Brain microvascular endothelial cell (primary cell): Measurements from ENCODE around the gene ATP9B.

Experiments
- DNase-seq: peaks from one replicate; pipeline ENCODE4 v3.0.0-alpha.2; 2020
- H3K27ac ChIP-seq: fragments of 250-450 bp; sonication (Bioruptor Pico); 2 replicates; pipeline ENCODE4 v1.5.1; 2020; ENCODE audit warnings: mild to moderate bottlenecking, moderate library complexity
- H3K27me3 ChIP-seq: fragments of 250-450 bp; sonication (Bioruptor Pico); replicated peaks from 2 replicates; pipeline ENCODE4 v1.5.1; 2020; ENCODE audit warnings: mild to moderate bottlenecking
- H3K36me3 ChIP-seq: fragments of 250-450 bp; sonication (Bioruptor Pico); replicated peaks from 2 replicates; pipeline ENCODE4 v1.5.1; 2020; ENCODE audit warnings: mild to moderate bottlenecking
- H3K4me3 ChIP-seq: 2 replicates; pipeline ENCODE4 v1.5.1; 2011; ENCODE audit warnings: low read depth, mild to moderate bottlenecking, control low read depth, low read length, moderate library complexity
- CTCF ChIP-seq: IDR thresholded peaks from 2 replicates; pipeline ENCODE4 v1.5.1; 2011; ENCODE audit warnings: low read depth, mild to moderate bottlenecking, moderate library complexity, low read length, control low read depth, inconsistent platforms; ENCODE audit errors: missing control alignments
- in situ Hi-C: cut with HindIII; loops from 2 replicates; pipeline ENCODE4 v1.10.0; 2017; ENCODE audit warnings: low sequenced_read_pairs, low pct_ligation_motif_present

Gene ATP9B

GRCh38 chr18:79186649-79187048, 117.5 kb downstream of the ATP9B start:
- Histone ChIP-seq H3K36me3 (no peaks in the 10 kb centered on the region), H3K27ac (no peak overlapping the region), H3K4me3 (no peak overlapping the region), H3K27me3 (no peaks in the 10 kb centered on the region)
- DNase-seq: no peak
- in situ Hi-C loops: no loop called here
- TF ChIP-seq CTCF: no peak

GRCh38 chr18:79187532-79188277, 118.5 kb downstream of the ATP9B start:
- H3K4me3 ChIP-seq: no peak overlapping the region
- no peaks in the 10 kb centered on the region for H3K27me3 ChIP-seq
- DNase-seq: no peak
- no peaks in the 10 kb centered on the region for H3K36me3 ChIP-seq
- in situ Hi-C loops: no loop called here
- TF ChIP-seq CTCF: no peak
- no peak overlapping the region for H3K27ac ChIP-seq

- H3K4me3 ChIP-seq: no peak overlapping the region
- no peak for DNase-seq
- TF ChIP-seq CTCF: no peak
- H3K36me3 ChIP-seq: no peaks in the 10 kb centered on the region
- no peak overlapping the region for H3K27ac ChIP-seq
- H3K27me3 ChIP-seq: no peaks in the 10 kb centered on the region
- in situ Hi-C loops: no loop called here
These were observed 122.2 kb downstream of the ATP9B start for GRCh38 chr18:79191418-79191817.

- Histone ChIP-seq H3K36me3 (no peaks in the 10 kb centered on the region), H3K4me3 (no peak overlapping the region), H3K27me3 (no peaks in the 10 kb centered on the region), H3K27ac (no peak overlapping the region)
- TF ChIP-seq CTCF: no peak
- in situ Hi-C loops: no loop called here
- no peak for DNase-seq
These were observed 122.8 kb downstream of the ATP9B start for GRCh38 chr18:79191956-79192355.

DNA sequence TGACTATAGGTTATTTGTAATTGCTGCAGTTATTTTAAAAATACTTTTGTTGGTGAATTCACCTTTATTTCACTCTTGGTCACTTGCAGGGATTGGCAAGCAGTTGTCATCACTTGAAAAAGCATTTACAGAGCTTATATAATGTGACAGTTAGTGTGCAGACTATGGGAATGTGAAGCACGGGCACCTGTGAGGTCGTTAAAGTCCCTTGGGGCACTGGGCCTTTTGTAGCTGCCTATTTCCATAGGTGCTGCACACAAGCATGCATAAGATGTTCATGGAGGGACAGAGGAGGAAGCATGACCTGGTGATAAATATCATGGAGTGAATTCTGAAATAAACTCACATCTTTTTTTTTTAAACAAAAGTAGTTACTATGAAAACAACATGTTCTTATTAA, 124.6 kb downstream of the ATP9B start:
- no peak for DNase-seq
- Histone ChIP-seq H3K27me3 (no peaks in the 10 kb centered on the region), H3K4me3 (no peak overlapping the region), H3K27ac (no peak overlapping the region), H3K36me3 (no peaks in the 10 kb centered on the region)
- TF ChIP-seq CTCF: no peak
- in situ Hi-C loops: no loop called here
